Activated B cell treated with CpG ODN at 0.5 μM for 24 hours (primary cell): ENCODE data around the gene RUNDC3A. TPM values are rescaled to one million over a fixed set of nuclear protein-coding genes. Genes with fewer than 3 reads are reported as not detected.
A peak's percentile ranks its signal among the peaks of the same experiment; 100 is the strongest.

Source experiments
- ATAC-seq: fragments of 200-7000 bp; cut with Tn5 transposase; one replicate; pipeline ENCODE4 v1.10.0; 2021; ENCODE audit warnings: low read depth, mild to moderate bottlenecking, moderate library complexity
- CTCF ChIA-PET: fragments of 350-600 bp; sonication (Branson Sonifier 250); formaldehyde crosslinking; loops from one replicate; lab custom pipeline; 2021; ENCODE audit warnings: antibody characterized with exemption; lab: Charles Lee
- POLR2A ChIA-PET: fragments of 350-600 bp; sonication (Branson Sonifier 250); formaldehyde crosslinking; loops from one replicate; lab custom pipeline; 2021; ENCODE audit warnings: antibody characterized with exemption; lab: Charles Lee
- DNase-seq: peaks from one replicate; pipeline ENCODE4 v3.0.0; 2022
- H3K27ac Mint-ChIP-seq: one replicate; pipeline ENCODE4 v1.8.0; 2020; ENCODE audit warnings: mixed read lengths
- H3K27me3 Mint-ChIP-seq: one replicate; pipeline ENCODE4 v1.8.0; 2021; ENCODE audit warnings: mixed read lengths
- H3K36me3 Mint-ChIP-seq: one replicate; pipeline ENCODE4 v1.8.0; 2021; ENCODE audit warnings: low read depth, mixed read lengths
- H3K4me1 Mint-ChIP-seq: one replicate; pipeline ENCODE4 v1.8.0; 2021; ENCODE audit warnings: mixed read lengths
- H3K4me3 Mint-ChIP-seq: one replicate; pipeline ENCODE4 v1.8.0; 2020; ENCODE audit warnings: mild to moderate bottlenecking, mixed read lengths
- H3K9me3 Mint-ChIP-seq: one replicate; pipeline ENCODE4 v1.8.0; 2020; ENCODE audit warnings: mixed read lengths
- CTCF ChIP-seq: fragments of 200-600 bp; IDR thresholded peaks from one replicate; pipeline ENCODE4 v1.8.0; 2022; ENCODE audit warnings: antibody characterized with exemption, mild to moderate bottlenecking
- intact Hi-C: fragments of 100-400 bp; cut with micrococcal nuclease; formaldehyde crosslinking; loops from one replicate; pipeline ENCODE4 v1.15.1; 2024
- total RNA-seq: library from RNA; stranded (reverse); gene quantifications from 2 replicates; pipeline ENCODE4 v1.2.3, GENCODE V29; 2022

RUNDC3A gene
- total RNA-seq, 1 donor from 2014 or later, result 0.07 TPM

DNA sequence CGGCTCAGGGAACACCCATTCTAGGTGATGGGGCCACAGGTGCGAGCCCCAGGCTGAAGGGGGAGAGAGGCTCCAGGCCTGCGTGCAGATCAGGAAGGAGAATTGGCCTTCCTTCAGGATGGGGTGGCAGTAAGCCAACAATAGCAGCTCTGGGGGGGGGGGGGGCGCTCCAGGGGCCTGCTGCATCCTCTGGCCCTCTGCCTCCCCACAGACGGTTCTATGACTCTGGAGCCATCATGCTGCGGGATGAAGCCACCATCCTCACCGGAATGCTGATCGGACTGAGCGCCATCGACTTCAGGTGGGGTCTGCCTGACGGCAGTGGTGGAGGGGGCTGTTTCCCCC is 6.1 kb downstream of the RUNDC3A start:
- H3K36me3 Mint-ChIP-seq, result peaks cover 4% of the 10 kb centered on the region
- CTCF ChIA-PET, result interaction anchor here (0.8 to 1.4 kb wide), 2 partner anchors 17 to 31 kb away, joined by 3 read pairs; partner anchors contain the start of gene GRN
- DNase-seq, result no peak

GRCh38 chr17:44314869-44315661 is 6.7 kb downstream of the RUNDC3A start:
- no peak for TF ChIP-seq CTCF
- Mint-ChIP-seq H3K36me3 (peaks cover 9% of the 10 kb centered on the region), H3K27ac (no peak overlapping the region), H3K9me3 (peaks cover 2% of the 10 kb centered on the region), H3K27me3 (peaks cover 39% of the 10 kb centered on the region), H3K4me1 (peaks cover 17% of the 10 kb centered on the region), H3K4me3 (peak overlapping the region; percentile 66)
- ChIA-PET CTCF (interaction anchor here (0.7 kb wide), 1 partner anchor 93 kb away, joined by 3 read pairs; no protein-coding TSS in a partner anchor), POLR2A (interaction anchor here (0.6 to 2.5 kb wide), 4 partner anchors 9 to 94 kb away, joined by 3 to 24 read pairs (median 4); partner anchors contain the start of gene SLC25A39)
- ATAC-seq (peak; percentile 63), DNase-seq (no peak)
- intact Hi-C loops, result loop anchor here (5.0 kb wide), 1 partner anchor 37 kb away; no protein-coding TSS in a partner anchor

More for the DNA sequence above, 6.1 kb downstream of the RUNDC3A start:
- TF ChIP-seq CTCF, result no peak
- intact Hi-C loops, result no loop called here
- Mint-ChIP-seq H3K4me1 (peaks cover 22% of the 10 kb centered on the region), H3K27me3 (peaks cover 44% of the 10 kb centered on the region), H3K27ac (no peak overlapping the region), H3K4me3 (peak overlapping the region; percentile 50), H3K9me3 (peaks cover 2% of the 10 kb centered on the region)
- no peak for ATAC-seq
- POLR2A ChIA-PET, result interaction anchor here (0.6 to 2.5 kb wide), 2 partner anchors 78 to 93 kb away, joined by 5 to 24 read pairs; no protein-coding TSS in a partner anchor

- H3K27me3 Mint-ChIP-seq, result peaks cover 37% of the 10 kb centered on the region
- POLR2A ChIA-PET, result interaction anchor here (0.6 to 2.5 kb wide), 5 partner anchors 8 to 95 kb away, joined by 3 to 24 read pairs (median 3); partner anchors contain the start of gene SLC25A39
These were observed 7.6 kb downstream of the RUNDC3A start for GRCh38 chr17:44315760-44316731.

GRCh38 chr17:44317545-44317944 is 9.1 kb downstream of the RUNDC3A start:
- ATAC-seq (no peak), DNase-seq (no peak)
- no peak for TF ChIP-seq CTCF
- intact Hi-C loops, result loop anchor here (5.0 kb wide), 1 partner anchor 35 kb away; no protein-coding TSS in a partner anchor
- no peak overlapping the region for H3K27ac Mint-ChIP-seq
- H3K27me3 Mint-ChIP-seq, result peaks cover 34% of the 10 kb centered on the region
- H3K4me3 Mint-ChIP-seq, result peak overlapping the region; percentile 8
- POLR2A ChIA-PET, result interaction anchor here (1.6 kb wide), 1 partner anchor 8 kb away, joined by 3 read pairs; no protein-coding TSS in a partner anchor
- peaks cover 14% of the 10 kb centered on the region for H3K4me1 Mint-ChIP-seq
- CTCF ChIA-PET, result interaction anchor here (1.6 kb wide), 1 partner anchor 107 kb away, joined by 8 read pairs; no protein-coding TSS in a partner anchor
- H3K36me3 Mint-ChIP-seq, result peaks cover 34% of the 10 kb centered on the region
- peaks cover 2% of the 10 kb centered on the region for H3K9me3 Mint-ChIP-seq

More at GRCh38 chr17:44315760-44316731, 7.6 kb downstream of the RUNDC3A start:
- Mint-ChIP-seq H3K4me1 (peaks cover 14% of the 10 kb centered on the region), H3K36me3 (peaks cover 19% of the 10 kb centered on the region), H3K4me3 (peak overlapping the region; percentile 57), H3K9me3 (peaks cover 2% of the 10 kb centered on the region), H3K27ac (no peak overlapping the region)
- no peak for ATAC-seq
- no peak for TF ChIP-seq CTCF
- intact Hi-C loops, result loop anchor here (5.0 kb wide), 1 partner anchor 36 kb away; no protein-coding TSS in a partner anchor
- no peak for DNase-seq
- CTCF ChIA-PET, result interaction anchor here (0.7 to 1.6 kb wide), 2 partner anchors 44 to 106 kb away, joined by 3 to 8 read pairs; no protein-coding TSS in a partner anchor
